Vagina (tissue), 2 donors: Measurements from ENCODE around the gene FANCC.

Experiments used
- POLR2A ChIP-seq, 2 donors: fragments of 450-650 bp; IDR thresholded peaks; one replicate each; pipeline ENCODE4 v1.6.1; 2017; ENCODE audit warnings: antibody characterized with exemption in 2 of 2, mild to moderate bottlenecking in 2 of 2, moderate library complexity in 2 of 2
- POLR2AphosphoS5 ChIP-seq, 2 donors: sonication (generic); formaldehyde crosslinking; IDR thresholded peaks; one replicate each; pipeline ENCODE4 v1.9.0; 2017; ENCODE audit warnings: antibody characterized with exemption in 2 of 2, mild to moderate bottlenecking in 2 of 2, low read depth in 1 of 2; ENCODE audit not compliant: insufficient read depth in 1 of 2
- TF ChIP-seq, protein P1 (sequence below), 3 experiments: fragments of 450-650 bp in 2 of 3; fragments of 200-600 bp in 1 of 3; sonication (generic) in 1 of 3; IDR thresholded peaks; one replicate each; pipeline ENCODE4 v1.5.1; 2017 to 2019; ENCODE audit warnings: antibody characterized with exemption in 3 of 3, mild to moderate bottlenecking in 2 of 3, moderate library complexity in 2 of 3

DNA sequence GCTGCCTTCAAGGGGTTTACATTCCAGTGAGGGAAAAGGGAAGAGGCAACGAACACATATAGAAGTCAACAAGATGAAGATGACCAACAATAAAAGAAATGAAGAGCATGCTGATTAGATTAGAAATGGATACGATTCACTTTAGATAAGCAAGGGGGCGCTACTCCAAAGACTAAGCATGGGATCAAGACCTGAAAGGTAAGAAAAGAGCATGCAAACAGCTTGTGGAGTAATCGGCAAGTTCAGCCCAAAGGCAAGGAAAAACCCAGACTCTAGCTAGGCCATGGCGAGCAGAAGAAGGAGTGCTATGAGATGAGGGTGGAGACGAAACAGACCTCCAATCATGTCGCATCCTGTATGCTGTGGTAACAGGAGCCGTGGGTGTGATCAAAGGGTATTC is 124.4 kb downstream of the FANCC start:
- TF ChIP-seq POLR2A (IDR thresholded peaks at IDR 0.05) (no peak), POLR2AphosphoS5 (IDR thresholded peaks at IDR 0.05; ENCODE audit: insufficient read depth in 1 of 2, low read depth in 1 of 2) (no peak)
- TF ChIP-seq, protein P1, sequence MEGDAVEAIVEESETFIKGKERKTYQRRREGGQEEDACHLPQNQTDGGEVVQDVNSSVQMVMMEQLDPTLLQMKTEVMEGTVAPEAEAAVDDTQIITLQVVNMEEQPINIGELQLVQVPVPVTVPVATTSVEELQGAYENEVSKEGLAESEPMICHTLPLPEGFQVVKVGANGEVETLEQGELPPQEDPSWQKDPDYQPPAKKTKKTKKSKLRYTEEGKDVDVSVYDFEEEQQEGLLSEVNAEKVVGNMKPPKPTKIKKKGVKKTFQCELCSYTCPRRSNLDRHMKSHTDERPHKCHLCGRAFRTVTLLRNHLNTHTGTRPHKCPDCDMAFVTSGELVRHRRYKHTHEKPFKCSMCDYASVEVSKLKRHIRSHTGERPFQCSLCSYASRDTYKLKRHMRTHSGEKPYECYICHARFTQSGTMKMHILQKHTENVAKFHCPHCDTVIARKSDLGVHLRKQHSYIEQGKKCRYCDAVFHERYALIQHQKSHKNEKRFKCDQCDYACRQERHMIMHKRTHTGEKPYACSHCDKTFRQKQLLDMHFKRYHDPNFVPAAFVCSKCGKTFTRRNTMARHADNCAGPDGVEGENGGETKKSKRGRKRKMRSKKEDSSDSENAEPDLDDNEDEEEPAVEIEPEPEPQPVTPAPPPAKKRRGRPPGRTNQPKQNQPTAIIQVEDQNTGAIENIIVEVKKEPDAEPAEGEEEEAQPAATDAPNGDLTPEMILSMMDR (IDR thresholded peaks at IDR 0.05), result no peak
